Psoas muscle (tissue), 8 donors: ENCODE measurements around the gene ELK1. TPM values are rescaled to one million over a fixed set of nuclear protein-coding genes. Genes with fewer than 3 reads are reported as not detected.

Experiments
- ATAC-seq, 4 donors: fragments of 200-7000 bp; cut with Tn5 transposase; one replicate each; pipeline ENCODE4 v1.9.1; 2020; ENCODE audit warnings: moderate library complexity in 3 of 4, mild to moderate bottlenecking in 2 of 4
- DNase-seq, 2 donors: peaks; one replicate each; pipeline ENCODE4 v3.0.0-alpha.2; 2020
- H3K27ac ChIP-seq: fragments of 200-600 bp; one replicate; pipeline ENCODE4 v1.8.0; 2022
- H3K27me3 ChIP-seq, 3 donors: fragments of 200-600 bp in 1 of 3; one replicate each; pipeline versions ENCODE4 v1.6.1 to v1.8.0; 2013 to 2022; ENCODE audit warnings: low read length in 2 of 3, mild to moderate bottlenecking in 2 of 3, moderate library complexity in 1 of 3; ENCODE audit not compliant: insufficient read depth in 3 of 3
- H3K36me3 ChIP-seq, 2 donors: fragments of 200-600 bp in 1 of 2; one replicate each; pipeline versions ENCODE4 v1.6.1 to v1.8.0; 2013 to 2022; ENCODE audit warnings: low read depth in 1 of 2, mild to moderate bottlenecking in 1 of 2, moderate library complexity in 1 of 2; ENCODE audit not compliant: insufficient read depth in 1 of 2
- H3K4me1 ChIP-seq: fragments of 200-600 bp; one replicate; pipeline ENCODE4 v1.8.0; 2022
- H3K4me3 ChIP-seq: fragments of 200-600 bp; one replicate; pipeline ENCODE4 v1.8.0; 2022; ENCODE audit warnings: mild to moderate bottlenecking
- H3K9me3 ChIP-seq: fragments of 200-600 bp; one replicate; pipeline ENCODE4 v1.8.0; 2022
- WGBS, 3 donors: extraction: QIAGEN DNeasy Blood & Tissue Kit; methylation state at CpG; one replicate each; pipeline versions ENCODE4 v1.1.6 to v1.1.7; 2013; 5-methylcytosine and 5-hydroxymethylcytosine counted together
- intact Hi-C, 2 donors: fragments of 100-400 bp; cut with DNase I; formaldehyde crosslinking; loops; one replicate each; pipeline versions ENCODE4 v1.11.0 to v1.14.2; 2022
- polyA plus RNA-seq, 3 donors: library from polyadenylated mRNA; stranded (reverse); fragments of 200-250 nt; gene quantifications; one replicate each; pipeline ENCODE4 v1.2.3, GENCODE V29; 2013
- total RNA-seq, 4 donors: library from RNA; stranded (reverse); fragmentation: NEBNext Ultra II Directional in 2 of 4; extraction: Animal tissue kit (Norgen Biotek cat#: 25700) in 2 of 4; gene quantifications; one replicate each; pipeline versions ENCODE4 v1.2.1 to v1.2.4, GENCODE V29; 2021 to 2023
- TF ChIP-seq, protein P1 (sequence below): fragments of 200-600 bp; IDR thresholded peaks from one replicate; pipeline ENCODE4 v1.8.0; 2022; ENCODE audit warnings: antibody characterized with exemption
- donor health status: healthy with polysubstance abuse.
- donor health status: DM: no; HTN: no; CAD: no; lungs with moderate emphysema.
- donor health status: Bipolar disorder and iron deficiency.
- donor health status: healthy.
- donor health status: DM: yes; HTN: yes; CAD: no.
- donor health status: DM: no; HTN: no; CAD: no.
- donor health status: DM: no; HTN: no; CAD: no.
- donor health status: DM: yes; HTN: yes; CAD: no.

Gene ELK1
- total and polyA plus RNA-seq, 7 donors = 18.7 to 55.7 (median 33.3) TPM

- WGBS, 3 donors = 79 to 89% (median 86%) methylated on average over 5 of the region's 5 CpGs
Observed at GRCh38 chrX:47664737-47665136, 14.4 kb upstream of the ELK1 start.

GRCh38 chrX:47662144-47662657 lies 11.8 kb upstream of the ELK1 start:
- Histone ChIP-seq H3K4me1 (no peaks in the 10 kb centered on the region), H3K27me3 (no peaks in the 10 kb centered on the region), H3K4me3 (no peak overlapping the region), H3K27ac (no peak overlapping the region), H3K9me3 (no peaks in the 10 kb centered on the region), H3K36me3 (peaks cover 0 to 7% of the 10 kb centered on the region in 2 donors)
- ATAC-seq = no peak
- intact Hi-C loops = no loop called here
- DNase-seq = no peak
- TF ChIP-seq, protein P1, sequence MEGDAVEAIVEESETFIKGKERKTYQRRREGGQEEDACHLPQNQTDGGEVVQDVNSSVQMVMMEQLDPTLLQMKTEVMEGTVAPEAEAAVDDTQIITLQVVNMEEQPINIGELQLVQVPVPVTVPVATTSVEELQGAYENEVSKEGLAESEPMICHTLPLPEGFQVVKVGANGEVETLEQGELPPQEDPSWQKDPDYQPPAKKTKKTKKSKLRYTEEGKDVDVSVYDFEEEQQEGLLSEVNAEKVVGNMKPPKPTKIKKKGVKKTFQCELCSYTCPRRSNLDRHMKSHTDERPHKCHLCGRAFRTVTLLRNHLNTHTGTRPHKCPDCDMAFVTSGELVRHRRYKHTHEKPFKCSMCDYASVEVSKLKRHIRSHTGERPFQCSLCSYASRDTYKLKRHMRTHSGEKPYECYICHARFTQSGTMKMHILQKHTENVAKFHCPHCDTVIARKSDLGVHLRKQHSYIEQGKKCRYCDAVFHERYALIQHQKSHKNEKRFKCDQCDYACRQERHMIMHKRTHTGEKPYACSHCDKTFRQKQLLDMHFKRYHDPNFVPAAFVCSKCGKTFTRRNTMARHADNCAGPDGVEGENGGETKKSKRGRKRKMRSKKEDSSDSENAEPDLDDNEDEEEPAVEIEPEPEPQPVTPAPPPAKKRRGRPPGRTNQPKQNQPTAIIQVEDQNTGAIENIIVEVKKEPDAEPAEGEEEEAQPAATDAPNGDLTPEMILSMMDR = no peak
- 56 to 84% (median 83%) methylated on average over 1 of the region's 1 CpG for WGBS, 3 donors

More at GRCh38 chrX:47664737-47665136, 14.4 kb upstream of the ELK1 start:
- intact Hi-C loops = no loop called here
- no peak for ATAC-seq
- DNase-seq = no peak
- H3K27me3 ChIP-seq = no peaks in the 10 kb centered on the region
- TF ChIP-seq, protein P1 = no peak
- H3K4me1 ChIP-seq = no peaks in the 10 kb centered on the region
- no peak overlapping the region for H3K27ac ChIP-seq
- H3K36me3 ChIP-seq = no peaks in the 10 kb centered on the region
- H3K4me3 ChIP-seq = no peak overlapping the region
- H3K9me3 ChIP-seq = no peaks in the 10 kb centered on the region

GRCh38 chrX:47661539-47661938 lies 11.2 kb upstream of the ELK1 start:
- WGBS, 3 donors = 77 to 90% (median 86%) methylated on average over 7 of the region's 7 CpGs
- Histone ChIP-seq H3K27me3 (no peaks in the 10 kb centered on the region), H3K4me1 (no peaks in the 10 kb centered on the region), H3K4me3 (no peak overlapping the region), H3K9me3 (no peaks in the 10 kb centered on the region), H3K27ac (no peak overlapping the region), H3K36me3 (peaks cover 0 to 13% of the 10 kb centered on the region in 2 donors)
- ATAC-seq = no peak
- no peak for DNase-seq
- intact Hi-C loops = no loop called here
- TF ChIP-seq, protein P1 = no peak

GRCh38 chrX:47659421-47659726 lies 9.0 kb upstream of the ELK1 start:
- no peaks in the 10 kb centered on the region for H3K27me3 ChIP-seq
- 9 to 33% (median 9%) methylated on average over 8 of the region's 8 CpGs for WGBS, 3 donors
- H3K4me3 ChIP-seq = peak overlapping the region; percentile 80
- H3K27ac ChIP-seq = peak overlapping the region; percentile 94
- DNase-seq (no peak), ATAC-seq (no peak)
- peaks cover 0 to 31% of the 10 kb centered on the region in 2 donors for H3K36me3 ChIP-seq
- no peaks in the 10 kb centered on the region for H3K4me1 ChIP-seq
- TF ChIP-seq, protein P1 = no peak
- no peaks in the 10 kb centered on the region for H3K9me3 ChIP-seq
- intact Hi-C loops = loop anchor here in 1 of 2 donors (5.0 to 10.0 kb wide), 2 partner anchors 117 to 515 kb away; partner anchors contain the start of genes NDUFB11 and RBM10
